Inflammatory macrophage (primary cell): ENCODE data around the gene MROH2A.

ENCODE experiments used
- DNase-seq, 2 donors: peaks; one replicate each; pipeline ENCODE4 v3.0.0-alpha.2; 2020 to 2022

Gene MROH2A

DNA sequence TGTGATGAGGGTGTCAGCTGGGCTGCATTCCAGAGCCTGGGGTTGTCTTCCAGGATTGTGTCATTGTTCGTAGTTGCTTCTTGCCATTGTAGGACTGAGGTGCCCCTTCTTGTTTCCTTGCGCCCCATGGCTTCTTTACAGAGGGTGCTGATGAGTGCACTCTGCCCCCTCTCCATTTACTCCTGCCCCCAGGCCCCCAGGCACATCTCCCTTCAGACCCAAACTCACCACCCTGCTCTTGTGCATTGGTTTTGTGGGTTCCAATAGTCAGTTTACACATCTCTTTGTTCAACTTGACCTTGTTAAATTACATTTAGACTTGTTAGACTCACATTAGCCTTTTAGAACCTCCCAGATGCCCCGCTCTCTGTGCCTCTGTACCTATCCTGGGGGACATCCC is 43.1 kb downstream of the MROH2A start:
- DNase-seq = no peak

DNA sequence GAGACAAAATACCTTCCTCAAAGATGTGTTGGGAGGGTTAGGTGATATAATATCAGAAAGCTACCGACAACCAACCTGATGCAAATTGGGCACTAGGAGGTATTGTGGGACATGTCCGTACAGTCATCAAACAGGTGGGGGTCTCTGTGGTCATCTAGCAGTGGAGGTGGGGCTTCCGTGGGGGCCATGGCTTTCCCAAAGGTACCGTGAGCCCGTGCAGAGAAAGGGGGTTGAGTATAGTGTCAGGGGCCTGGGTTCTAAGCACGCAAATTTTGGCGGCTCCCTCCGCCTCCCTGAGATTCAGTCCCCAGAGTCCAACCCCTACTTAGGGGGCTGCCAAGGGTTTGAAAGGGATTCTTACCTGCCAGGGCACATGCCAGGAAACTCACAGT is 43.6 kb downstream of the MROH2A start:
- DNase-seq = no peak

DNA sequence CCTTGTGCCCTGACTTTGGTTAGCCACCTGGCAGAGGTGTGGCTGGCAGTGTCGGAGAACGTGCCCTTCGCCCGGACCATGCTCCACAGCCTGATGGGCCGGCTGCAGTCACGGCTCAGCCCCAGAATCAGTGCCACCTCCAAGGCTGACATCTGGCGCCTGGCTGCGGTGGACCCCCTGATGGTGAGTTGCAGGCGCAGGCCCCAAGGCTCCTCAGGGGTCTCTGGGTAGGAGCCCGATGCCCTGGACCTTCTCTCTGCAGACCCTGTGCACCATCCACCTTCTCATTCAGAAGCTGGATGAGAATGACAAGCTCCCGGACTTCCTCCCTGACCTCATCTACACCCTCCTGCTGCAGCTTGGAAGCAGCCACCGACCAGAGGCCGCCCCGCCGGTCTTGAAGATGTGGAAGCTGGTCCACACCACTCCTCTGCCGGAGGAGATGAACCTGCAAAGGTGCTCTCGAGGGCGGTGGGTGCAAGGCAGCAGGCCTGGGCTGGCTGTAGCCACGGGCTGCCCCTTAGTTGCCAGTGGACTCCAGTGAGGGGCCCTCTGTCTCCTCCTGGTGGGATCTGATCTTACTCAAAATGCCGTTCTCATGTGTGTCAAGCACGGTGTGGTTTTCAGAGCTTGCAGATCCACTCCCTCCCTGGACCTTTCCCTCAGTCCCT is 44.1 kb downstream of the MROH2A start:
- DNase-seq = no peak

DNA sequence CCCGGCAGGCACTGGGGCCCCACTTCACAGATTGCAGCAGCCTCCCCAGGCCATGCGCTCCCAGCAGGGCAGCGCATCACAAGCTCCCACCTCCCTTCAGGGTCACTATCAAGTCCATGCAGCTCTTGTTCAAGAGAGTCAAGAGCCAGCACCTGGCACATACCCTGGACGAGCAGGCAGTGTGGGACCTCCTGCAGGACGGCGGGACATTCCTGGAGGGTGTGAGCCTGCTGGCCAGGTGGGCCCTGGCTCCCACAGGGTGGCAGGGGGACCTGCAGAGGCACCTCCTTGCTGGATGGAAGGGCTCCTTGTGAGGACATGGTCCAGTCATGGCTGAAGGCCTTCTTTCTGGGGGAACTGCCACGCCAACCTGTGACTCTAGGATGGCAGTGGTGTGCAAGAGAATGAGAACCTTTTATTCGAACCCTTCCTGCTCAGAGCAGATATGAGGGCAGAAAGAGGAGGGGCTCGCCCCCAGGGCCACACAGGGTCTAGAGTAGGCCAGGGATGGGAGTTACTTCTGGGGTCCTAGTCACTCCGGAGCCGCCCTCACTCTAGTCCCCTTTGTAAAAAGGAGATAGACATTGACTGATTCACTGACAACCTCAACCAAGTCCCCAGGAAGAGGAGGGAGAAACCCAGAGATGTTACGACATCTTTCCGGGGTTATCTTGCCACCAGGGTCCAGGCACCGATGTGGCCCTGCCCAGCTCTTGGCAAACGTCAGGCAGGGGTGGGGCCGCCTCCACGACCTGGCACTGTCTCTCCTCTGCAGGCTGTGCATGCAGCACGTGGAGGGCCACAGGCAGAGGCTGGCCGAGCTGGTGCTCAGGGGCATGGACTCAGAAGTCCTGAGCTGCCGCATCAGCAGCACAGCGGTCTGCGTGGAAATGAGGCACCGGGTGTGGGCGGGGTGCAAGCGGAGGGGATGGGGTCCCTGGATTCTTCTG is 44.9 kb downstream of the MROH2A start:
- DNase-seq = no peak

DNA sequence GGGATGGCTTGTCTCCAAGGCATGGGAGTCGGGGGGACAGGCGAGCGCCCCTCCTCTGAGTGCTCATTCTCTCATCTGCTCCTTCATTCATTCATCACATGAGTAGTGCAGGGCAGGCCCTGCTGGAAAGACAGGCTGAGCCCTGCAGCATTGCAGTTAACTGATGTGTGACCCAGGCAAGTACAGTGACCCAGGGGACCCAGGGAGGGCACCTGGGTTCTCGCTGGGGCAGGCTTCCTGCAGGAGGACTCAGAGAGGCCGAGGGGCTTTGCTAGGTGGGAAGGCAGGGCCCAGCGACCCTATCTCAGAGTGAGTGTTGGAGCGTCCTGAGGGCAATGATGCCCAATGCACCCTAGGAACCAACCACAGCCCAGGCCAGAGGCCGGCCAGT is 45.6 kb downstream of the MROH2A start:
- no peak for DNase-seq

DNA sequence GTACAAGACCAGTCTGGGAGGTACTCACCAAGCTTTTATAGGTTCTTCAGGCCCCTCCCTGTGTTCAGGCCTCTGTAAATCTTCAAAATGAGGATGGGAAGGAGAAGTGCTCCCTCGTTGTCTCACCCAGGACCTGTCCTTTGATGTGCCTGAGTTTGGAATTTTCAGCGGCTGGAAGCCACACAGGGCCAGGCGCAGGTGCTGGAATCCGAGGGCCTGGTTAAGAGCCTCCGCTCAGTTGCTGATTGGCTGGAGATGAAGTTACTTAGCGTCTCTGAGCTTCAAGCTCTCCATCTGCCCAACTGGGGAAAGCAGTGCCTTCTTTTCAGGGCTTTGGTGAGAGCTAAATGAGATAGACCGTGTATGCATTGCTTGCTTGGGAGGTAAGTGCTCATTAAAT is 46.2 kb downstream of the MROH2A start:
- no peak for DNase-seq

DNA sequence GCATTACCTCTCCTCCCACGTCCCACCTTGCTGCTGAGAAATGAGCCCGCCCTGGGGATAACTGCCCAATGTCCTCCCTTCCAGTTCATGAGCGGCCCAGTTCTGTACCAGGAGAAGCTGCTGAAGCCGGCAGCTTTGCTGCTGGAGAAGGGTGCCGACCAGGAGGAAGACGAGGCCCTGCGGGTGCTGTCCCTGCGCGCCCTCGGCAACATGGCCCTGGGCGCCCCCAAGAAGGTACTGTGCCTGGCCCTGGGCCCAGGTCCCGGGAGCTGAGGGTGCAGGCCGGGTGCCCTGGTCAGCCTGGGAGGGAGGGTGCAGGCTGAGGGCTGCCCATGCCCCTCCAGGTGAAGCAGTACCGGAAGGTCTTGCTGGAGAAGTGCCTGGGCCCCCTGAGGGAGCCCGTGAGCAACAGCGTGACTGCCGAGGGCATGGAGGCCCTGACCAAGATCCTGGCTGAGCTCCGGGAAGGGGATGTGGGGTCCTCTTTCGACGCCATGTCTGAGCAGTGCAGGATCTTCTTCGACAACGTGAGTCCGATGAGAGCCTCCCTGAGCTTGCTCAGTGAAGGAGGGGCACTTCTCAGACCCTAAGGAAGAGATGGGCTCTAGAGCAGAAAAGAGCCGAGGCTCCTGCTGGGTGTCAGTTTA is 50.5 kb downstream of the MROH2A start:
- no peak for DNase-seq

DNA sequence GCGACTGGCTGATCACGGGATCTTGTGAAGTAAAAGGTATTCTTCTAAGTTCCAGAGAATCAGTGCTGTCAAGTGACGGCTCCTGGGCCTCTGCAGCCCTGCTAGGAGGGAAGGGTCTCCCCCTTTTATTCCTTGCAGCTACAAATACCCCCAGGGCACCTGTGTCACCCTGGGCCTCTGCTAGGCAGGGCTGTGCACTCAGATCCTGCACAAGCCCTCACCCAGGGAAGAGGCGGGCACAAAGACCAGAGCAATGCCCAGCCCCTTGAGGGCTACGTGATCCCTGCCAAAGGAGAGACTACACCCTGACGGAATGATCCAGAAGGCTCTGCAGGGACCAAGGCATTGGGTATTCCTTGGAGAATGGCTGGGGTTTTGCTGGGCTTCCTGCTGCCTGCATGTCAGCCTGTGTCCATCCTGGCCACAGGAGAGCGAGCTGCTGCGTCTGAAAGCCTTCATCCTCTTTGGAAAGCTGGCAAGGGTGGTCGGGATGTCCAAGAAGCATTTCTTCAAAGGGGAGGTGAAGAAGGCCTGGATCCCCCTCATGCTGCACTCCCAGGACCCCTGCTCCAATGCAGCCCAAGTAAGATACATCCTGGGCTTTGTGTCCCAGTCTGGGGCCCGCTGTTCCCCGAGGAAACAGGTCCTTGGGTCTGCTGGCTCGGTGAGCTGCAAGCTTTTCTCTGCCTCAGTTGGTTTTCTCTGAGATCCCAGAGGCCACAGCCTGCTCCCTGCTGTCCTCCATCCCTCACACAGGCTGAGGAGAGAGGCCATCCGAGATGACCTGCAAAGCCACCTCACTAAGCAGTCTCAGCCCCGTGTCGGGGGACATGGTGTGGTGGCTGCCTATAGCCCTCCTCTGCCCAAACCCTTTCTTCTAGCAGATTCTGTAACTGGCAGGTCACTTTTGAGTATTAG is 51.3 kb downstream of the MROH2A start:
- no peak for DNase-seq

DNA sequence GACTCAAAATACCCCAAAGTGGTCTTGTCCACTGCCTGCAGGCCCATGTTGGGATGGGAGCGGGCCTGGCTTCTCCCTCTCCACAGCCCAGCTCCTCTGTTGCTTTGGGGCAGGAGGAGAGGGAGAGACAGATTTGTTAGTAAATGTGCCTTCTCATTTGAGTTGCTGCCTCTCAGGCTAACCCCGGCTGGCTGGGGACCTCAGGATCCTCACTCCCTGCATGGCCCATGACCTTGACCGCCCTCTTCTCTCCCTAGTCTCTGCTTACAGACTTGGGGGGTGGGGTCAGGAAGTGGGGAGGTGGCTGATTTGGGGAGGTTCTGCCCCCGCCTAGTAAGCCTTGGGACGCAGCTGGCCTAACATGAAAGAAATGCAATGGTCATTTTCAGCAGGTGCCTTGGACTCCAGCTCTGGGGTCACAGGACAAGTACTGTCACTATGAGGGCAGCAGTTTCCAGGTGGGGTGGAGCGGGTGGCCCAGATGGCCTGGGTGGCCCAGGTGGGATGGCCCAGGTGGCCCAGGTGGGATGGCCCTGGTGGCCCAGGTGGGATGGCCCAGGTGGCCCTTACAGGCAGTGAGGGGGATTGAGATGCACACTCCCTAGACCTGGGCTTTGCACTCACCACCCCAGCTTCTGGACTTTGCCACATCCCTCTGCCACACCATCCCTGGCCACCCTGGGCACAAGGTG is 52.1 kb downstream of the MROH2A start:
- no peak for DNase-seq

DNA sequence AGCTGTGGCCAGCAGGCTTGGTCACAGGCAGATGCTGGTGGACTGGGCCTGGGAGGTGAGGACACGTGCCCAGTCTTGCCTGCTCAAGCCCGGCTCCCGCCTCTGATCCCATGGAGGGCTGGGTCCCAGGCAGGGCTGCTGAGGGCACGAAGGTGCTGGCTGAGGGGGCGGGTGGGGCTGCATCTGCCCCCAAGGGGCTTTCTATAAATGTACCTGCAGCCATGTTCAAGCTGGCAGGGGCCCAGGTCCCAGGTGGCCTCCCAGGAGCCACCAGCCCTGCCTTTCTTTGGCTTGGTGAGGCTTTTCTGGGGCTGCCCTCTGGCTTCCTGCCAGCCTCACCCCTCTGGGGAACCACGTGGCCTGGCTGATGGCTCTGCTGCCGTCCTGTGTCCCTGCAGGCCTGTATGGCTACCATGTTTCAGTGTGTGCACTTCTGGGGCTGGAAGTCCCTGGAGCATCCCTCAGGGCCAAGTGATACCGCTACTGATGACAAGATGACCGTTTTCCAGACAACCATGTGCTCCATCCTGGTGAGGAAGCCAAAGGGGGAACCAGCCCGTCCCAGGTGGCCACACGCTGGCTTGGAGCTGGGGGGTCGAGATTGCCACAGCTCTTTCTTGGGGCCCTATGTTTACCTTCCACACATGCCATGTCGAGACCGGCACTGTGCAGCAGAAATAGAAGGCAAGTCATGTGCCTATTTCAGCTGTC is 53.0 kb downstream of the MROH2A start:
- DNase-seq = no peak

DNA sequence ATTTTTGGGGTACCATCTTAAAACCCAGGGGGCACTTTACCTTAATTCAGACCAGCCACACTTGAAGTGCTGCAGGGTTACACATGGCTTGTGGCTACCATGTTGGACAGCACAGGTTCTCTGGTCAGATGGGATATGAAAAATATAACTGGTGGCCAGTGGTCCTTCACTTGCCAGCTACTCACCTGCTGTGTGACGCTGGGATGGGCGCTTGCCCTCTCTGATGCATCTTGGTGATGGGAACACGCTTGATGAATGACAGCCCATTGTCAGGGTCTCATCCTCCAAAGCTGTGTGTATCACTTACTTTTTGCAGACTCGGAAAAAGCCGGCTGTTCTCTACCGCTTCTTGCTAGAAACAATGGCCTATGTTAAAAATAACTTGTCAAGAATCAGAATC is 53.7 kb downstream of the MROH2A start:
- no peak for DNase-seq

DNA sequence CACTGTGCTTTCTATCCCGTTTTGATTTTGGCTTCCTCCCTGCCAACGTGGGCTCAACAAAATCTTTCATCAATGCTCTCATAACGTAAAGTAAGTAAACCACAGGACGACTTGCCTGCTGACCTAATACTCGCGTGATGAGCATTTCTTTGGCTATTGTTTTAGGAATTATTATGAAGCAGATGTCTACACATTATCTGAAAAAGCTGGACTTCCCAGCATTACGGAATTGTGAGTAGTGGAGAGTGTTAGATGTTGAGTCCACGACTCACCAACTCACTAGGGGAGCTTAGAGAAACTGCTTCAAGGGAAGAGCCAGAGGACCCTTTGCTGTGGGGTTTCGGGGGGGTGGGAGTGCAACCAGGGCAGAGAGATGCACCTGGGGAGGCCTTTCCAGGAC is 54.3 kb downstream of the MROH2A start:
- DNase-seq = no peak

DNA sequence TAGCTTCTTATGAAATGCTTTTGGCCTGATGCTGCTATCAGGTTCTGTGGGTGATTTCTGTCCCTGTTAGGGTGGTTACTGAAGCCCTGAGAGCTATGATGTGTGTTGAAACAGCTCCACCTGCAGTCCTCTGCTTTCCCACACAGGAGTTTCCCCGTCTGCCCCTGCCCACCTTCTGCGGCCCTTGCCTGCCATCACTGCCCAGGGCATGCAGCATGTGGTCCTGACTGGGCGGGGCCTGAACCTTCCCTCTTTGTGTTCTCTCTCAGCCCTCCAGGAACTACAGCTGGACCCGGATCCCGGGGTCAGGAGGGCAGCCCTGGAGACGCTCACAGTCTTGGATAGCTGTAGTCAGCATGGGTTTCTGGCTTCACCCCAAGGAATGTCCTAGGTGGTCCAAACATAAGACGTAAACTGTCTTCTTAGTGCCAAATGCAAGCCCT is 54.8 kb downstream of the MROH2A start:
- no peak for DNase-seq

DNA sequence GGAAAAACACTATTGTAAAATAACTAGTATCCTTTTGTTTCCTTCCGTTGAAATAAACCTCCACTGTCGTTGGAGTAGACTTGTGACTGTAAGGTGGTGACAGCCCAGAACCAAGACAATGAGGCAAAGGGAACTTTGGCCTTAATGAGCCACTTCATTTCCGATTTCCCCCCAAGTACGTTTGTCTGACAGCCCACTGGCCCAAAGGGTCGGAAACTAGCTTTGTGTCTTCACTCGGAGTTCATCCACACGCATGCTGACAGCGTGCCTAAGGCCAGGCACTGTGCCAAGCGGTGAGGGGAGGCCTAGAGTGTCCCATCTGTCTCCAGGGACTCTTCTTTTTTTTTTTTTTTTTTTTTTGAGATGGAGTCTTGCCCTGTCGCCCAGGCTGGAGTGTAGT is 55.2 kb downstream of the MROH2A start:
- DNase-seq = no peak

DNA sequence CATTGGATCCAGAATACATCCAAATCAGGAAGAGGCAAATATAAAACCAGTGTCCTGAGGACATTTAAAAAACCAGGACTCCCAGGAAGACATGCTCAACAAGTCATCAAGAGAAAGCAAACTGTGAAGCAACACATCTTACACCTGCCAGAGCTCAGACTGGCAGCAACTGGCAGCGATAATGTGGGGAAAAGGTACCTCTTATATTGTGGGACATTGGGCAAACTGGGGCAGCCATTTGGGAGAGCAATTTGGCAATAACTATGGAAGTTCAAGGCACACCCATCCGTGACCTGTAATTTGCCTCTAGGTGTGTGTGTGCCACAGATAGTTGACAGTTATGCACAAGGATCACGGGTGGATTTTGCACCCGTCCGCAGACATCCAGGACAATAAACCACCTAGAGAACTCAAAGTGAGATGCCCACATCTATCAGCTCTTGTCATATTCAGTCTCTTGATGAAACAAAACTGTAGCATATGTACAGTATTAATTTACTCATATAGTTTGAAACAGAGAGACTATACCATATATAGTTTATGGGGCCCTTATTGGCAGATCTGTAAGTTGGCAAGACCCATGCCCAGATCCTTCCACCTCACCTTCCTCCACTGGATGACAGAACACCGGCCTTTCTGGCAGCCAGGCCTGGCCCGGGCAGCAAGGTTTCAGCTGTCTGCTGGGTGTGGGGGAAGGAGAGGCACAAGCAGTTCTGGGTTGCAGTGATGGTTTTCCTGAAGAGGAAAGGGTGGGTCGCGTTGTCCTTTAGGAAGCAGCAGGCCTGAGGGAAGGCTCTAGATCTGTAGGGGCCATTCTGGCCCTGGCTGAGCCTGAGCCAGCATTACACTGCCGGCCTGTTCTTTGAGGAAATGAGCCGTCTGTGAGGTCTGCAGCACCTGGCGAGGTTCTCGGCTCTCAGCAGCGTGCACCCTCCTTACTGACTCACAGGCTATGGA is 57.4 kb downstream of the MROH2A start:
- no peak for DNase-seq

DNA sequence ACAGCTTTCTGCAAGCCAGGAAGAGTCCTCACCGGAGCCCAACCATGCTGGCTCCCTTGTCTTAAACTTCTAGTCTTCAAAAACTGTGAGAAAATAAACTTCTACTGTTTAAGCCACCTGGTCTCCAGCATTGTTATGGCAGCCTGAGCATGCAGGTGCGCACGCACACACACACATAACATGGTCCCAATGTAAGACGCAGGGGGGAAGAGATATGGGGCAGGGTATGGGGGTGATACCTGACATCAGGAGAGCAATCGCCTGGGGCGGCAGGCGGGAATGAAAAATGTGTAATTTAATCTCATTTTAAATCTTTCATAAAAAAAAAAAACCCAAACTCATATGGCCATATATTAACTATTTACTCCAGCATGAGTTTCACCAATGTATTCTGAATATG is 58.2 kb downstream of the MROH2A start:
- DNase-seq = no peak

DNA sequence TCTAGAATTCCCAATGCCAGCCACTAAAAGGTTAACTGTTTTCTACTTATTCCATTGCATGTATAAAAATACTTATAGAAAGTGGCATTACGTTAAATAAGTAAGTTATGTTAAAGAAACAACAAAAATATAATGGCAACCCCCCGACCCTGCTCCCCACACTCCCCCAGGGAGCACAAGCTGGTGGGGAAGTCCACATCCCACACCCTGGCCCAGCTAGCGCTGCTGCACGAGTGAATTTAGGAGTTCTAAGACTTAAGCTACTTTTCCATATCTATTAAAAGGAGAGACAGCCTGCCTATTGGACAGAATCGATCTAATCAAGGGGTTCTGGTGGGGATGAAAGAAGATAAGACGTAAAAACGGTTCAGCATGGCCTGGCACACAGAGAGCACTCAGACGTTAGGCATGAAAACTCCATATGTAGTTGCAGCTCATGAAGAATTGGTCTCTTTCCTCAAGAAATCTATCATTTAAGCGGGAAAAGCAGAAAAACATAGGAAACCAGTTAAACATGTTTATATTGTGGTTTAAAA is 59.6 kb downstream of the MROH2A start:
- DNase-seq = no peak

DNA sequence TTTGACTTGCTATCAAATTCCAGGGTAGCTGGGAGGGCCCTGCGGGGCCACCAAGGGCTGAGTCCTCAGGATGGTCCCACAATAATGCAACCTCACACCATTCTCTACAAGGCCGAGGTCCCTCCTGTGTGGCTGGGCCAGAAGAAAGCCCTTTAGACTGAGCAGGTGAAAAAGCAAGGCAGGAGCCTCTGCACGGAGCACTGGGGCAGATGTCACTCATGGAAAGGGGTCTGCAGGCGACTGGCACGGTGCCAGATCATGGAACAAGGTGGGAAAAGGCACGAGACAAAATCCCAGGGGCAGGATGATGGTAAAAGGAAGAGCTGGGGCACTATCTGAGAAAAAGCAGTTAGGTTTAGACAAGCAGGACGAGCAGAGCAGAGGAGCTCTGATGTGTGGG is 60.1 kb downstream of the MROH2A start:
- no peak for DNase-seq

DNA sequence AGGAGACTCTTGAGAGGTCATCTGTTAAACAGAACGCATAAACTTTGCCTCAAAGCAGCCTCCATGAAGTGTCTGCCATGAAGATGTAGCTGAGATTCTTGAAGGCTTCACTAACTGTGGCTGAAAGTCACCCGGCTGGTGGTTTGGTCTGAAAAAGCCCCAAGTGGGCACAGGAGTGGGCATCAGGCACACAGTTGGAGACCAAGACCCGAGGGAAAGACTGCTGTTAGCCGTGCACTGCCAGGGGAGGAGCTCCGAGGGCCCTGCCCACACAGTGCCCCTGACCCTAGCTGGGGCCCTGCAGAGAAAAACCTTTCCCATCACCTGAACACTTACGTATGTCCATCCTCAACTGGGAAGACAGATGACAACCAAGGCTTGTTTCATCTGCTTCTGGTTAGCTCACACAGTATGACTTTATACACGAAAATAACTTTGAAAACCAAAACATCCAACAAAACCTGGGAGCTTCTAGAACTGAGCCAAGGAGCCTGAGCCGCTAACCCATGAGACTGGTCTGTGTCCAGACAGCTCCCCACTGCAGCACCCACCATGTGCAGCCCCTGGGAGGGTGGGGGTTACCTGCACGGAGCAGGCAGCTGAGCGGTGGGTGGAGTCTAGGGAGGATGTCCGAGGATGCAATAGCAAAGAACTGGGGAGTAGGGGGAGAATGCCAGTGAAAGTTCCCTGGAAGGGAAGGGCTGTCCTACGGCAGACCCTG is 60.8 kb downstream of the MROH2A start:
- DNase-seq = no peak
